MCF 10A (cell line): ENCODE data around the gene TRIM26. TPM values are rescaled to one million over a fixed set of nuclear protein-coding genes. Genes with fewer than 3 reads are reported as not detected.
A peak's percentile ranks its signal among the peaks of the same experiment; 100 is the strongest.

Source experiments
- BruUV-seq: library from RNA; stranded (reverse); fragments of 400-500 nt; replicated peaks from 2 replicates; lab custom pipeline; 2021; lab: Mats Ljungman, UMichigan
- CTCF ChIA-PET: fragments of 300-600 bp; sonication (Branson Sonifier 250); formaldehyde crosslinking; extraction: SDS; loops from one replicate; lab custom pipeline; 2021; ENCODE audit warnings: antibody characterized with exemption, inconsistent platforms; lab: Yijun Ruan, JAX
- POLR2A ChIA-PET: fragments of 300-600, 350-650 bp; sonication (Branson Sonifier 250); formaldehyde crosslinking; extraction: SDS; loops from one replicate; lab custom pipeline; 2020; ENCODE audit warnings: antibody characterized with exemption, inconsistent platforms; lab: Yijun Ruan, JAX
- DNase-seq: peaks from one replicate; pipeline ENCODE4 v3.0.0-alpha.2; 2018; ENCODE audit not compliant: unreplicated experiment
- H3K27ac Mint-ChIP-seq: one replicate; pipeline ENCODE4 v1.8.0; 2022; ENCODE audit warnings: mild to moderate bottlenecking, low read depth, mixed read lengths; ENCODE audit not compliant: unreplicated experiment
- H3K27me3 Mint-ChIP-seq: one replicate; pipeline ENCODE4 v1.8.0; 2022; ENCODE audit warnings: mixed read lengths; ENCODE audit not compliant: insufficient read depth, unreplicated experiment
- H3K36me3 Mint-ChIP-seq: one replicate; pipeline ENCODE4 v1.8.0; 2022; ENCODE audit warnings: mild to moderate bottlenecking, moderate library complexity, mixed read lengths; ENCODE audit not compliant: insufficient read depth, unreplicated experiment
- H3K4me1 Mint-ChIP-seq: one replicate; pipeline ENCODE4 v1.8.0; 2022; ENCODE audit warnings: mixed read lengths; ENCODE audit not compliant: insufficient read depth, unreplicated experiment
- H3K4me3 Mint-ChIP-seq: one replicate; pipeline ENCODE4 v1.8.0; 2022; ENCODE audit warnings: mild to moderate bottlenecking, moderate library complexity, mixed read lengths; ENCODE audit not compliant: unreplicated experiment
- H3K9me3 Mint-ChIP-seq: one replicate; pipeline ENCODE4 v1.8.0; 2022; ENCODE audit warnings: mixed read lengths; ENCODE audit not compliant: unreplicated experiment
- CTCF ChIP-seq: fragments of 200-600 bp; IDR thresholded peaks from one replicate; pipeline ENCODE4 v1.8.0; 2022; ENCODE audit warnings: antibody characterized with exemption, mild to moderate bottlenecking; ENCODE audit not compliant: unreplicated experiment
- intact Hi-C: fragments of 100-400 bp; cut with micrococcal nuclease; formaldehyde crosslinking; loops from 2 replicates; pipeline ENCODE4 v1.14.1; 2022
- total RNA-seq: library from RNA; stranded (reverse); gene quantifications from 2 replicates; pipeline ENCODE4 v1.2.3, GENCODE V29; 2022

Gene TRIM26
- total RNA-seq, 1 experiment from 2014 or later, result 60.6 TPM

GRCh38 chr6:30206152-30206551, 7.1 kb downstream of the TRIM26 start:
- Mint-ChIP-seq H3K27me3 (no peaks in the 10 kb centered on the region), H3K27ac (peak overlapping the region; percentile 36), H3K36me3 (peaks cover 45% of the 10 kb centered on the region), H3K4me3 (no peak overlapping the region), H3K4me1 (peaks cover 47% of the 10 kb centered on the region), H3K9me3 (no peaks in the 10 kb centered on the region)
- TF ChIP-seq CTCF, result no peak
- CTCF ChIA-PET, result interaction anchor here (1.0 to 1.6 kb wide), 3 partner anchors 12 to 75 kb away, joined by 3 to 6 read pairs (median 4); no protein-coding TSS in a partner anchor
- intact Hi-C loops, result no loop called here
- BruUV-seq, result no TSS peak
- DNase-seq, result no peak
- POLR2A ChIA-PET, result interaction anchor here (0.7 to 3.4 kb wide), 12 partner anchors 7 to 997 kb away, joined by 3 to 23 read pairs (median 6); partner anchors contain the start of genes POLR1H, PPP1R11, TRIM26 and TRIM39

GRCh38 chr6:30204116-30204515, 9.1 kb downstream of the TRIM26 start:
- ChIA-PET CTCF (interaction anchor here (0.9 to 1.3 kb wide), 3 partner anchors 9 to 337 kb away, joined by 4 read pairs; partner anchors contain the start of gene TRIM26), POLR2A (interaction anchor here (1.4 to 3.4 kb wide), 2 partner anchors 9 to 130 kb away, joined by 3 to 23 read pairs; partner anchors contain the start of gene TRIM26)
- peaks cover 47% of the 10 kb centered on the region for H3K36me3 Mint-ChIP-seq
- intact Hi-C loops, result no loop called here
- H3K9me3 Mint-ChIP-seq, result no peaks in the 10 kb centered on the region
- no peak overlapping the region for H3K4me3 Mint-ChIP-seq
- no peak for TF ChIP-seq CTCF
- peaks cover 34% of the 10 kb centered on the region for H3K4me1 Mint-ChIP-seq
- no peaks in the 10 kb centered on the region for H3K27me3 Mint-ChIP-seq
- H3K27ac Mint-ChIP-seq, result no peak overlapping the region
- DNase-seq, result no peak
- no TSS peak for BruUV-seq

- H3K27me3 Mint-ChIP-seq, result no peaks in the 10 kb centered on the region
- no peak overlapping the region for H3K27ac Mint-ChIP-seq
- H3K4me3 Mint-ChIP-seq, result no peak overlapping the region
- no peaks in the 10 kb centered on the region for H3K9me3 Mint-ChIP-seq
- DNase-seq, result peak; percentile 55
- TF ChIP-seq CTCF, result no peak
- H3K4me1 Mint-ChIP-seq, result peaks cover 25% of the 10 kb centered on the region
- CTCF ChIA-PET, result no interaction called here
- POLR2A ChIA-PET, result interaction anchor here (1.0 to 1.7 kb wide), 6 partner anchors 11 to 141 kb away, joined by 3 to 23 read pairs (median 3); partner anchors contain the start of genes POLR1H, TRIM26 and TRIM39
- intact Hi-C loops, result no loop called here
- BruUV-seq, result no TSS peak
- peaks cover 51% of the 10 kb centered on the region for H3K36me3 Mint-ChIP-seq
Measured at GRCh38 chr6:30202366-30202765, 10.8 kb downstream of the TRIM26 start.

GRCh38 chr6:30200551-30201281, 12.5 kb downstream of the TRIM26 start:
- POLR2A ChIA-PET, result interaction anchor here (0.9 to 1.7 kb wide), 5 partner anchors 12 to 139 kb away, joined by 3 to 23 read pairs (median 3); partner anchors contain the start of genes POLR1H and TRIM26
- no TSS peak for BruUV-seq
- CTCF ChIA-PET, result no interaction called here
- intact Hi-C loops, result no loop called here
- peaks cover 11% of the 10 kb centered on the region for H3K4me1 Mint-ChIP-seq
- no peak for TF ChIP-seq CTCF
- no peak overlapping the region for H3K4me3 Mint-ChIP-seq
- no peaks in the 10 kb centered on the region for H3K9me3 Mint-ChIP-seq
- peaks cover 67% of the 10 kb centered on the region for H3K36me3 Mint-ChIP-seq
- no peak for DNase-seq
- peak overlapping the region; percentile 66 for H3K27ac Mint-ChIP-seq
- H3K27me3 Mint-ChIP-seq, result no peaks in the 10 kb centered on the region
